ENCODE data around the gene CEP192. TPM values are rescaled to one million over a fixed set of nuclear protein-coding genes. Genes with fewer than 3 reads are reported as not detected.

Gene CEP192
- polyA plus RNA-seq, 3 donors: 3.0 to 29.6 (median 3.7) TPM

GRCh38 chr18:12947285-12948049, 43.7 kb upstream of the CEP192 start, which contains the start of gene SEH1L:
SEH1L (plus strand) TSS chr18:12948011; CDS start chr18:12948122, 111 bp downstream.
- Histone ChIP-seq H3K36me3 (replicated peaks in 1 of 2; ENCODE audit: control insufficient read depth in 1 of 2, insufficient read depth in 2 of 2, low read length in 2 of 2) (no peaks in the 10 kb centered on the region), H2AFZ (ENCODE audit: insufficient read depth, low read depth, low read length, poor library complexity, severe bottlenecking) (peak within 1 kb of the TSS; percentile 97), H3K4me1 (ENCODE audit: control insufficient read depth in 1 of 2, insufficient read depth in 2 of 2, low read length in 2 of 2) (peaks cover 14 to 21% of the 10 kb centered on the region in 2 donors), H3K9me3 (replicated peaks in 1 of 2; ENCODE audit: control insufficient read depth in 1 of 2, insufficient read depth in 1 of 2, low read length in 2 of 2) (no peaks in the 10 kb centered on the region), H3K4me3 (replicated peaks in 1 of 3; ENCODE audit: low read depth in 2 of 3, low read length in 3 of 3) (peak within 1 kb of the TSS; percentile 70 to 92 (median 80)), H3K9ac (ENCODE audit: insufficient read depth, low read length, poor library complexity, severe bottlenecking) (peak within 1 kb of the TSS; percentile 77), H3K4me2 (replicated peaks; ENCODE audit: extremely low read depth, low read length, poor library complexity, severe bottlenecking) (peak within 1 kb of the TSS; percentile 97), H3K27me3 (ENCODE audit: control insufficient read depth in 2 of 2, insufficient read depth in 2 of 2, low read length in 2 of 2) (no peaks in the 10 kb centered on the region), H3K79me2 (ENCODE audit: insufficient read depth, low read length) (peaks cover 35% of the 10 kb centered on the region), H3K27ac (ENCODE audit: low read depth in 1 of 2, low read length in 2 of 2) (peak within 1 kb of the TSS; percentile 90 to 93), H4K20me1 (ENCODE audit: insufficient read depth, low read length) (no peaks in the 10 kb centered on the region)
- peak; percentile 96 to 99 (median 98) for DNase-seq
- Mint-ChIP-seq H3K27me3 (ENCODE audit: low read depth in 3 of 3) (peaks cover 0 to 5% (median 0%) of the 10 kb centered on the region in 3 donors), H3K9me3 (peaks cover 0 to 4% (median 0%) of the 10 kb centered on the region in 7 donors), H3K4me3 (peak within 1 kb of the TSS; percentile 89 to 99), H3K36me3 (peaks cover 3 to 7% of the 10 kb centered on the region in 2 donors), H3K27ac (peak within 1 kb of the TSS; percentile 95 to 99 (median 99)), H3K4me1 (peaks cover 22% of the 10 kb centered on the region)
- intact Hi-C loops (cut with micrococcal nuclease): loop anchor here (2.0 to 10.0 kb wide), 6 partner anchors 43 to 780 kb away; partner anchors contain the start of genes AFG3L2 (in 2 of the 2), CEP192 (in 2 of the 2), PTPN2 (in 2 of the 2) and FAM210A (in 1 of the 2)
- no peak for TF ChIP-seq CTCF (IDR thresholded peaks at IDR 0.05)
- under 1% methylated on average over 39 of the region's 58 CpGs for WGBS (ENCODE audit: insufficient coverage)

GRCh38 chr18:12948050-12948804, 42.9 kb upstream of the CEP192 start:
- Histone ChIP-seq H3K4me2 (replicated peaks; ENCODE audit: extremely low read depth, low read length, poor library complexity, severe bottlenecking) (peak overlapping the region; percentile 72), H3K4me1 (ENCODE audit: control insufficient read depth in 1 of 2, insufficient read depth in 2 of 2, low read length in 2 of 2) (peaks cover 14 to 21% of the 10 kb centered on the region in 2 donors), H3K4me3 (replicated peaks in 1 of 3; ENCODE audit: low read depth in 2 of 3, low read length in 3 of 3) (peak overlapping the region; percentile 64 to 80 (median 65)), H2AFZ (ENCODE audit: insufficient read depth, low read depth, low read length, poor library complexity, severe bottlenecking) (peak overlapping the region; percentile 88), H3K36me3 (replicated peaks in 1 of 2; ENCODE audit: control insufficient read depth in 1 of 2, insufficient read depth in 2 of 2, low read length in 2 of 2) (peaks cover 4 to 5% of the 10 kb centered on the region in 2 donors), H3K27me3 (ENCODE audit: control insufficient read depth in 2 of 2, insufficient read depth in 2 of 2, low read length in 2 of 2) (no peaks in the 10 kb centered on the region), H3K79me2 (ENCODE audit: insufficient read depth, low read length) (peaks cover 39% of the 10 kb centered on the region), H4K20me1 (ENCODE audit: insufficient read depth, low read length) (no peaks in the 10 kb centered on the region), H3K27ac (ENCODE audit: low read depth in 1 of 2, low read length in 2 of 2) (peak overlapping the region; percentile 87 to 91), H3K9ac (ENCODE audit: insufficient read depth, low read length, poor library complexity, severe bottlenecking) (peak overlapping the region; percentile 77), H3K9me3 (replicated peaks in 1 of 2; ENCODE audit: control insufficient read depth in 1 of 2, insufficient read depth in 1 of 2, low read length in 2 of 2) (no peaks in the 10 kb centered on the region)
- peaks cover 0 to 4% (median 0%) of the 10 kb centered on the region in 7 donors for H3K9me3 Mint-ChIP-seq
- peak; percentile 87 to 97 (median 91) for DNase-seq
- no peak for TF ChIP-seq CTCF (IDR thresholded peaks at IDR 0.05)
- H3K4me3 Mint-ChIP-seq: peak overlapping the region; percentile 89 to 92
- peaks cover 0 to 4% (median 0%) of the 10 kb centered on the region in 3 donors for H3K27me3 Mint-ChIP-seq (ENCODE audit: low read depth in 3 of 3)
- peaks cover 8 to 15% of the 10 kb centered on the region in 2 donors for H3K36me3 Mint-ChIP-seq
- intact Hi-C loops (cut with micrococcal nuclease): loop anchor here (2.0 to 10.0 kb wide), 6 partner anchors 43 to 779 kb away; partner anchors contain the start of genes CEP192 (in 2 of the 2), PTPN2 (in 2 of the 2), AFG3L2 (in 1 of the 2) and FAM210A (in 1 of the 2)
- peak overlapping the region; percentile 95 to 99 (median 98) for H3K27ac Mint-ChIP-seq
- peaks cover 22% of the 10 kb centered on the region for H3K4me1 Mint-ChIP-seq
- under 1% methylated on average over 71 of the region's 81 CpGs for WGBS (ENCODE audit: insufficient coverage)
